Measurements from ENCODE around the gene NACA2. TPM values are rescaled to one million over a fixed set of nuclear protein-coding genes. Genes with fewer than 3 reads are reported as not detected.

NACA2 gene
- total RNA-seq, 1 donor from 2014 or later: not detected

GRCh38 chr17:61597607-61598006 lies 6.6 kb upstream of the NACA2 start:
- TF ChIP-seq, protein P1, sequence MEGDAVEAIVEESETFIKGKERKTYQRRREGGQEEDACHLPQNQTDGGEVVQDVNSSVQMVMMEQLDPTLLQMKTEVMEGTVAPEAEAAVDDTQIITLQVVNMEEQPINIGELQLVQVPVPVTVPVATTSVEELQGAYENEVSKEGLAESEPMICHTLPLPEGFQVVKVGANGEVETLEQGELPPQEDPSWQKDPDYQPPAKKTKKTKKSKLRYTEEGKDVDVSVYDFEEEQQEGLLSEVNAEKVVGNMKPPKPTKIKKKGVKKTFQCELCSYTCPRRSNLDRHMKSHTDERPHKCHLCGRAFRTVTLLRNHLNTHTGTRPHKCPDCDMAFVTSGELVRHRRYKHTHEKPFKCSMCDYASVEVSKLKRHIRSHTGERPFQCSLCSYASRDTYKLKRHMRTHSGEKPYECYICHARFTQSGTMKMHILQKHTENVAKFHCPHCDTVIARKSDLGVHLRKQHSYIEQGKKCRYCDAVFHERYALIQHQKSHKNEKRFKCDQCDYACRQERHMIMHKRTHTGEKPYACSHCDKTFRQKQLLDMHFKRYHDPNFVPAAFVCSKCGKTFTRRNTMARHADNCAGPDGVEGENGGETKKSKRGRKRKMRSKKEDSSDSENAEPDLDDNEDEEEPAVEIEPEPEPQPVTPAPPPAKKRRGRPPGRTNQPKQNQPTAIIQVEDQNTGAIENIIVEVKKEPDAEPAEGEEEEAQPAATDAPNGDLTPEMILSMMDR (IDR thresholded peaks at IDR 0.05): no peak
- H3K27me3 Mint-ChIP-seq (ENCODE audit: low read depth): peaks cover 16% of the 10 kb centered on the region
- H3K36me3 Mint-ChIP-seq (ENCODE audit: low read depth): no peaks in the 10 kb centered on the region
- no peak overlapping the region for H3K27ac Mint-ChIP-seq (ENCODE audit: unreplicated experiment)
- no peak for DNase-seq (ENCODE audit: low spot score)
- H3K4me1 Mint-ChIP-seq (ENCODE audit: low read depth): no peaks in the 10 kb centered on the region
- H3K4me3 Mint-ChIP-seq (ENCODE audit: unreplicated experiment): no peak overlapping the region
- H3K9me3 Mint-ChIP-seq (ENCODE audit: low read depth): no peaks in the 10 kb centered on the region

DNA sequence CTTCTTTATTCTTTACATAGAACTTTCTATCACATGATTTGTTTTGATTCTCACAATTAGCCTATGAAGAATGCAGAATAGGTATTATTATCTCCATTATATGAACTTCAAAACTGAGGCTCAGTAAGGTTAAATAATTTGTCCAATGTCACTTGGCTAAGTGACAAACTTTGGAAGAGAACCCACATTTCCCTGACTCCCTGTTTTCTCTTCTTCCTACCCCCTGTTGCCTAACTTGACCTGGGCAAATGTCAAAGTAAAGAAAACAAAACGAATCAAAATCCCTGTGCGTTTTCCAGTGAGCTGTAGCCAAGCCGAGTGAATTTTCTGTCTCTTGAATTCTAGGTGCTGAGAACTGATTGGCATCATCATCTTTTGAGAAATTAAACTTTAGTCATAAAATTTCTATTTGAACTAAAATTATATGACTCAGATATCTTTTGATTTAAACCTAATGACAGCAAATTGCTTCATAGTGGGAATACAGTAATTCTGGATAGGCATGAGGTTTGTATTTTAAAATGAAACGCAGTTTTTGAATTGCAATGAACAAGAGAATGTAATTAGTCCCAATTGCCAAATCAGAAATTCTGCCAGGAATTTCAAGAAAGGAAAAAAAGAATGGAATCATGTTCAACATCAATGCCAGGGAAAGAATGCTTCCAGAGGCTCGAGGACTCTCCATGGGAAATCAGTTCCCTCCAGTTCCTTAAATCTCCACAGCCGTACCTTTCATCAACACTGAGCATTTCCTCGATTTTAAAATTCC lies 4.6 kb upstream of the NACA2 start:
- Mint-ChIP-seq H3K27me3 (ENCODE audit: low read depth) (peaks cover 16% of the 10 kb centered on the region), H3K27ac (ENCODE audit: unreplicated experiment) (no peak overlapping the region), H3K4me3 (ENCODE audit: unreplicated experiment) (no peak overlapping the region), H3K9me3 (ENCODE audit: low read depth) (no peaks in the 10 kb centered on the region), H3K4me1 (ENCODE audit: low read depth) (no peaks in the 10 kb centered on the region), H3K36me3 (ENCODE audit: low read depth) (no peaks in the 10 kb centered on the region)
- TF ChIP-seq, protein P1 (IDR thresholded peaks at IDR 0.05): no peak
- DNase-seq (ENCODE audit: low spot score): no peak

GRCh38 chr17:61594294-61594825 lies 3.3 kb upstream of the NACA2 start:
- no peak overlapping the region for H3K27ac Mint-ChIP-seq (ENCODE audit: unreplicated experiment)
- no peaks in the 10 kb centered on the region for H3K4me1 Mint-ChIP-seq (ENCODE audit: low read depth)
- no peak overlapping the region for H3K4me3 Mint-ChIP-seq (ENCODE audit: unreplicated experiment)

DNA sequence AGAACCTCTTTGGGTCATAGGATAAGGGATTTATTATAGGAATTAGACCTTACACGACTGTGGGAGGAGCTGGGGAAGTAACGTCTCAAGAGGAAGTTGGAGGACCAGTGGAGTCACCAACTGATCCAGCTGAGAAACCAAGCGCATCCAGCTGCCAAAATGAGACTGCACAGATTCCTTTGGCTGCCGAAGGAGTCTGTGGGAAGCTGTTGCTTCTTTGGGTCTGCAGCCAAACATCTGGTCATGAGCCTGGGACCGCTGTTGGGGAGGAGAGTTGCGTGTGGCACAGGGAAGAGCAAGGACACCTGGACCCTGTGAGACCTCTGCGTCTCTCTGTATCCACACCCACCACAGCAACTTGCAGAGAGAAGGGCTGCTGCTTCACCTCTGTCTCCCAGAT lies 2.4 kb upstream of the NACA2 start:
- no peaks in the 10 kb centered on the region for H3K36me3 Mint-ChIP-seq (ENCODE audit: low read depth)
- no peak overlapping the region for H3K4me3 Mint-ChIP-seq (ENCODE audit: unreplicated experiment)
- no peaks in the 10 kb centered on the region for H3K9me3 Mint-ChIP-seq (ENCODE audit: low read depth)
- H3K27me3 Mint-ChIP-seq (ENCODE audit: low read depth): peaks cover 16% of the 10 kb centered on the region
- TF ChIP-seq, protein P1 (IDR thresholded peaks at IDR 0.05): no peak
- no peak for DNase-seq (ENCODE audit: low spot score)
- no peak overlapping the region for H3K27ac Mint-ChIP-seq (ENCODE audit: unreplicated experiment)
- no peaks in the 10 kb centered on the region for H3K4me1 Mint-ChIP-seq (ENCODE audit: low read depth)

More at GRCh38 chr17:61594294-61594825, 3.3 kb upstream of the NACA2 start:
- peaks cover 16% of the 10 kb centered on the region for H3K27me3 Mint-ChIP-seq (ENCODE audit: low read depth)
- DNase-seq (ENCODE audit: low spot score): no peak
- no peaks in the 10 kb centered on the region for H3K9me3 Mint-ChIP-seq (ENCODE audit: low read depth)
- TF ChIP-seq, protein P1 (IDR thresholded peaks at IDR 0.05): no peak
- H3K36me3 Mint-ChIP-seq (ENCODE audit: low read depth): no peaks in the 10 kb centered on the region

- peaks cover 18% of the 10 kb centered on the region for H3K27me3 Mint-ChIP-seq (ENCODE audit: low read depth)
- H3K9me3 Mint-ChIP-seq (ENCODE audit: low read depth): no peaks in the 10 kb centered on the region
- H3K4me1 Mint-ChIP-seq (ENCODE audit: low read depth): no peaks in the 10 kb centered on the region
- H3K36me3 Mint-ChIP-seq (ENCODE audit: low read depth): no peaks in the 10 kb centered on the region
- no peak for DNase-seq (ENCODE audit: low spot score)
- TF ChIP-seq, protein P1 (IDR thresholded peaks at IDR 0.05): no peak
- H3K4me3 Mint-ChIP-seq (ENCODE audit: unreplicated experiment): no peak overlapping the region
- no peak overlapping the region for H3K27ac Mint-ChIP-seq (ENCODE audit: unreplicated experiment)
These were observed 911 bp upstream of the NACA2 start for GRCh38 chr17:61591930-61592329.

Measured in chondrocyte (in vitro differentiated cells).